Skeletal muscle tissue (tissue), 4 donors: ENCODE measurements around the gene GALNT17. TPM values are rescaled to one million over a fixed set of nuclear protein-coding genes. Genes with fewer than 3 reads are reported as not detected.

Source experiments
- H3K27ac ChIP-seq: one replicate; pipeline ENCODE4 v1.7.0; 2013; ENCODE audit warnings: mild to moderate bottlenecking, low read depth, low read length, inconsistent platforms
- H3K27me3 ChIP-seq, 3 donors: one replicate each; pipeline ENCODE4 v1.7.0; 2013; ENCODE audit warnings: low read length in 3 of 3; ENCODE audit not compliant: control insufficient read depth in 3 of 3, insufficient read depth in 3 of 3
- H3K36me3 ChIP-seq, 3 donors: one replicate each; pipeline ENCODE4 v1.7.0; 2013; ENCODE audit warnings: low read length in 3 of 3; ENCODE audit not compliant: control insufficient read depth in 3 of 3, insufficient read depth in 3 of 3
- H3K4me1 ChIP-seq, 3 donors: one replicate each; pipeline ENCODE4 v1.7.0; 2013; ENCODE audit warnings: low read length in 3 of 3, mild to moderate bottlenecking in 3 of 3; ENCODE audit not compliant: control insufficient read depth in 3 of 3, insufficient read depth in 3 of 3
- H3K4me3 ChIP-seq, 3 donors: one replicate each; pipeline ENCODE4 v1.7.0; 2013; ENCODE audit warnings: low read length in 3 of 3
- H3K9ac ChIP-seq, 3 donors: one replicate each; pipeline ENCODE4 v1.7.0; 2013; ENCODE audit warnings: low read length in 3 of 3, mild to moderate bottlenecking in 3 of 3, moderate library complexity in 2 of 3, low read depth in 1 of 3
- H3K9me3 ChIP-seq, 3 donors: one replicate each; pipeline ENCODE4 v1.7.0; 2013; ENCODE audit warnings: low read length in 3 of 3; ENCODE audit not compliant: control insufficient read depth in 3 of 3
- total RNA-seq: library from RNA; depleted of rRNA; stranded (reverse); fragments of >200 nt; gene quantifications from one replicate; pipeline ENCODE4 v1.2.3, GENCODE V29; 2014
- donor health status: Osteomylitis.

The GALNT17 gene
- total RNA-seq, 1 donor from 2014 or later: 24.5 TPM

- Histone ChIP-seq H3K4me3 (no peak overlapping the region), H3K9me3 (peaks cover 0 to 4% (median 3%) of the 10 kb centered on the region in 3 donors), H3K27ac (no peak overlapping the region), H3K36me3 (no peaks in the 10 kb centered on the region), H3K4me1 (no peaks in the 10 kb centered on the region), H3K9ac (no peak overlapping the region), H3K27me3 (no peaks in the 10 kb centered on the region)
Observed at GRCh38 chr7:71349682-71350481, 217.9 kb downstream of the GALNT17 start.

- Histone ChIP-seq H3K27ac (no peak overlapping the region), H3K9me3 (peaks cover 0 to 4% (median 3%) of the 10 kb centered on the region in 3 donors), H3K4me1 (no peaks in the 10 kb centered on the region), H3K27me3 (no peaks in the 10 kb centered on the region), H3K4me3 (no peak overlapping the region), H3K9ac (no peak overlapping the region), H3K36me3 (no peaks in the 10 kb centered on the region)
Observed at GRCh38 chr7:71350680-71351079, 218.7 kb downstream of the GALNT17 start.

- Histone ChIP-seq H3K9me3 (peaks cover 0 to 7% (median 3%) of the 10 kb centered on the region in 3 donors), H3K27me3 (no peaks in the 10 kb centered on the region), H3K9ac (no peak overlapping the region)
Observed at GRCh38 chr7:71354716-71355115, 222.8 kb downstream of the GALNT17 start.

GRCh38 chr7:71361451-71362032, 229.6 kb downstream of the GALNT17 start:
- Histone ChIP-seq H3K27me3 (no peaks in the 10 kb centered on the region), H3K4me3 (peak overlapping the region in 1 of 3 donors; percentile 2), H3K36me3 (no peaks in the 10 kb centered on the region), H3K9me3 (peaks cover 0 to 3% (median 0%) of the 10 kb centered on the region in 3 donors), H3K27ac (no peak overlapping the region), H3K4me1 (peaks cover 0 to 3% (median 0%) of the 10 kb centered on the region in 3 donors), H3K9ac (no peak overlapping the region)

More at GRCh38 chr7:71354716-71355115, 222.8 kb downstream of the GALNT17 start:
- Histone ChIP-seq H3K27ac (no peak overlapping the region), H3K4me1 (no peaks in the 10 kb centered on the region), H3K36me3 (no peaks in the 10 kb centered on the region), H3K4me3 (no peak overlapping the region)

- Histone ChIP-seq H3K4me3 (no peak overlapping the region), H3K9me3 (peaks cover 0 to 3% (median 0%) of the 10 kb centered on the region in 3 donors), H3K9ac (no peak overlapping the region), H3K4me1 (peaks cover 0 to 3% (median 0%) of the 10 kb centered on the region in 3 donors), H3K27ac (no peak overlapping the region), H3K27me3 (no peaks in the 10 kb centered on the region), H3K36me3 (no peaks in the 10 kb centered on the region)
Observed at GRCh38 chr7:71362240-71362639, 230.3 kb downstream of the GALNT17 start.

- Histone ChIP-seq H3K9ac (no peak overlapping the region), H3K4me3 (no peak overlapping the region), H3K27me3 (no peaks in the 10 kb centered on the region), H3K4me1 (peaks cover 0 to 3% (median 0%) of the 10 kb centered on the region in 3 donors), H3K9me3 (no peaks in the 10 kb centered on the region), H3K27ac (no peak overlapping the region), H3K36me3 (no peaks in the 10 kb centered on the region)
Observed at GRCh38 chr7:71363223-71363622, 231.3 kb downstream of the GALNT17 start.

GRCh38 chr7:71363627-71364026, 231.7 kb downstream of the GALNT17 start:
- H3K9ac ChIP-seq: no peak overlapping the region
- no peaks in the 10 kb centered on the region for H3K27me3 ChIP-seq
- H3K36me3 ChIP-seq: no peaks in the 10 kb centered on the region
- H3K4me1 ChIP-seq: peaks cover 0 to 3% (median 0%) of the 10 kb centered on the region in 3 donors
- no peaks in the 10 kb centered on the region for H3K9me3 ChIP-seq
- H3K4me3 ChIP-seq: no peak overlapping the region
- no peak overlapping the region for H3K27ac ChIP-seq

GRCh38 chr7:71364551-71364950, 232.6 kb downstream of the GALNT17 start:
- Histone ChIP-seq H3K27me3 (no peaks in the 10 kb centered on the region), H3K9ac (no peak overlapping the region), H3K36me3 (no peaks in the 10 kb centered on the region), H3K4me1 (peaks cover 0 to 3% (median 0%) of the 10 kb centered on the region in 3 donors), H3K27ac (no peak overlapping the region), H3K9me3 (no peaks in the 10 kb centered on the region), H3K4me3 (no peak overlapping the region)

- Histone ChIP-seq H3K27ac (no peak overlapping the region), H3K9me3 (peaks cover 1 to 3% (median 2%) of the 10 kb centered on the region in 3 donors), H3K36me3 (no peaks in the 10 kb centered on the region), H3K4me3 (no peak overlapping the region), H3K9ac (no peak overlapping the region), H3K27me3 (no peaks in the 10 kb centered on the region), H3K4me1 (no peaks in the 10 kb centered on the region)
Observed at GRCh38 chr7:71372991-71373390, 241.0 kb downstream of the GALNT17 start.

GRCh38 chr7:71377062-71377461, 245.1 kb downstream of the GALNT17 start:
- H3K9ac ChIP-seq: no peak overlapping the region
- peaks cover 1 to 3% (median 2%) of the 10 kb centered on the region in 3 donors for H3K9me3 ChIP-seq
- H3K4me3 ChIP-seq: no peak overlapping the region

More at GRCh38 chr7:71377062-71377461, 245.1 kb downstream of the GALNT17 start:
- Histone ChIP-seq H3K27ac (no peak overlapping the region), H3K36me3 (no peaks in the 10 kb centered on the region), H3K27me3 (no peaks in the 10 kb centered on the region), H3K4me1 (no peaks in the 10 kb centered on the region)
